Heart left ventricle (tissue), 13 donors: Measurements from ENCODE around the gene EIF3J.

Experiments used
- POLR2A ChIP-seq, 2 donors: fragments of 450-650 bp; IDR thresholded peaks; one replicate each; pipeline ENCODE4 v1.6.1; 2017; ENCODE audit warnings: antibody characterized with exemption in 2 of 2, mild to moderate bottlenecking in 2 of 2, moderate library complexity in 2 of 2
- TF ChIP-seq, protein P1 (sequence below), 12 donors: fragments of 200-600 bp; sonication (generic) in 4 of 12; IDR thresholded peaks; one replicate each; pipeline versions ENCODE4 v1.5.0 to v1.8.0; 2018 to 2022; ENCODE audit warnings: antibody characterized with exemption in 12 of 12, mild to moderate bottlenecking in 5 of 12
- donor health status: ischemic (EF 13 %, LVEDD 7.1; RV severe dilation, severe dysfunction).
- donor health status: DM: no; HTN: yes; CAD: no.
- donor health status: DM: no; HTN: no; CAD: no.
- donor health status: ischemic (EF 25% LVEDD 6.9; RV normal size, moderate dysfunction).
- donor health status: ischemic (EF 25% LVEDD 5.7; RV mildly dilated, moderate dysfunction).
- donor health status: ischemic (EF 35%, LVEDD 5.7; RV mildly dilated, moderate dysfunction).
- donor health status: nonischemic (EF 11% LVEDD 7.7; RV severe dilation, severe dysfunction).
- donor health status: DM: yes; HTN: yes; CAD: no.
- donor health status: PGD.
- donor health status: ischemic (EF 29% LVEDD 5.4; RV normal size, mild dysfunction).
- donor health status: nonischemic (EF 23%, LVEDD 6.1; RV moderate dilation, normal function).

DNA sequence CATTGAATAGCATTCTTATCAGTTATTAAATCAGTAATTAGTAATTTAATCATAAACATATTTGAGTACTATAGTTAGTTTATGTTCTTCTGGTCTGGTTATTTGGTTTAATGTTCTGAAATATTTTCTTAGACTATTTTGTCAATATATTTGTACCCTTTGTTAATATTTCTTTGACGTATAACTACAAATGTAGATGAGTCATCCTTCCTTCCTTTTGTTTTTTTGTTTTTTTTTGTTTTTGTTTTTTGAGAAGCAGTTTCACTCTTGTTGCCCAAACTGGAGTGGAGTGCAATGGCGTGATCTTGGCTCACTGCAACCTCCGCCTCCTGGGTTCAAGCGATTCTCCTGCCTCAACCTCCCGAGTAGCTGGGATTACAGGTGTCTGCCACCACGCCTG is 17.4 kb upstream of the EIF3J start:
- TF ChIP-seq, protein P1, sequence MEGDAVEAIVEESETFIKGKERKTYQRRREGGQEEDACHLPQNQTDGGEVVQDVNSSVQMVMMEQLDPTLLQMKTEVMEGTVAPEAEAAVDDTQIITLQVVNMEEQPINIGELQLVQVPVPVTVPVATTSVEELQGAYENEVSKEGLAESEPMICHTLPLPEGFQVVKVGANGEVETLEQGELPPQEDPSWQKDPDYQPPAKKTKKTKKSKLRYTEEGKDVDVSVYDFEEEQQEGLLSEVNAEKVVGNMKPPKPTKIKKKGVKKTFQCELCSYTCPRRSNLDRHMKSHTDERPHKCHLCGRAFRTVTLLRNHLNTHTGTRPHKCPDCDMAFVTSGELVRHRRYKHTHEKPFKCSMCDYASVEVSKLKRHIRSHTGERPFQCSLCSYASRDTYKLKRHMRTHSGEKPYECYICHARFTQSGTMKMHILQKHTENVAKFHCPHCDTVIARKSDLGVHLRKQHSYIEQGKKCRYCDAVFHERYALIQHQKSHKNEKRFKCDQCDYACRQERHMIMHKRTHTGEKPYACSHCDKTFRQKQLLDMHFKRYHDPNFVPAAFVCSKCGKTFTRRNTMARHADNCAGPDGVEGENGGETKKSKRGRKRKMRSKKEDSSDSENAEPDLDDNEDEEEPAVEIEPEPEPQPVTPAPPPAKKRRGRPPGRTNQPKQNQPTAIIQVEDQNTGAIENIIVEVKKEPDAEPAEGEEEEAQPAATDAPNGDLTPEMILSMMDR (IDR thresholded peaks at IDR 0.05): no peak
- TF ChIP-seq POLR2A (IDR thresholded peaks at IDR 0.05): no peak
